GM18873 (cell line): ENCODE data around the gene IDH3A.
"Not testable (repeated sequence)": the region's sequence is repeated elsewhere in the genome, so short reads cannot be mapped to it uniquely, and the experiment has no call there.

Experiments
- ATAC-seq: cut with Tn5 transposase; IDR thresholded peaks from one replicate; pipeline ENCODE4 v1.9.1; 2021; ENCODE audit warnings: mild to moderate bottlenecking, moderate library complexity, moderate number of reproducible peaks; ENCODE audit not compliant: unreplicated experiment, low FRiP score

IDH3A gene

DNA sequence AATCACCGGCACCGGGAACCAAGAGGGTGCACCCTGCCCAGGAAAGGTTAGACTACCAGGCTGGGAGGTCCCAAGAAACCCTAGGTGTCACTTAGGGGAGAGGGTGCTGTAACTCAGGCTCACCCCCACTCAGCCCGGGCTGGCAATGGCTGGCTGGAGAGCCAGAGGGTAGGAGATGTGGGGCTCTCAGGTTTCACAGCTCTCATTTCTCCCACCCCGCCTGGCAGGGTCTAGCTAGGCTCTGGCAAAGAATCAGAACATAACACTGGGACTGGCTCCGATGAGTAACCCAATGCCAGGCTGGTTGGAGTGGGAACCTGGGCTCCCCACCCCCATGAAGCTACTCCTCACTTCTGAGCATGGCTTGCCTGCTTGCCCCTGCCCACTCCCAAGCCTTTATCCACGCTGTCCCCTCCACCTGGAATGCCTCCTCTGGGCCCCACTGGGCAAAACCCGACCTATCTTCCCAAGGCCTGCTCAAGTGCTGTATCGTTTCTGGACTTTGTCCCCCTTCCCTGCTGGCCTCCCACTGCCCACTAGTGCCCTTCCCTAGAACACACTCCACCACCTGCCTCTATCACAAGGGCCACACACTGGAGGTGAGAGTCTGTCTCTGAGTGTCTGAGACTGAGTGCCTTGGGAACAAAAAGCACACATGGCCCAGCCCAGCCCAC is 19.9 kb upstream of the IDH3A start:
- no peak for ATAC-seq

- no peak for ATAC-seq
Measured at GRCh38 chr15:78129751-78130287, 19.3 kb upstream of the IDH3A start.

DNA sequence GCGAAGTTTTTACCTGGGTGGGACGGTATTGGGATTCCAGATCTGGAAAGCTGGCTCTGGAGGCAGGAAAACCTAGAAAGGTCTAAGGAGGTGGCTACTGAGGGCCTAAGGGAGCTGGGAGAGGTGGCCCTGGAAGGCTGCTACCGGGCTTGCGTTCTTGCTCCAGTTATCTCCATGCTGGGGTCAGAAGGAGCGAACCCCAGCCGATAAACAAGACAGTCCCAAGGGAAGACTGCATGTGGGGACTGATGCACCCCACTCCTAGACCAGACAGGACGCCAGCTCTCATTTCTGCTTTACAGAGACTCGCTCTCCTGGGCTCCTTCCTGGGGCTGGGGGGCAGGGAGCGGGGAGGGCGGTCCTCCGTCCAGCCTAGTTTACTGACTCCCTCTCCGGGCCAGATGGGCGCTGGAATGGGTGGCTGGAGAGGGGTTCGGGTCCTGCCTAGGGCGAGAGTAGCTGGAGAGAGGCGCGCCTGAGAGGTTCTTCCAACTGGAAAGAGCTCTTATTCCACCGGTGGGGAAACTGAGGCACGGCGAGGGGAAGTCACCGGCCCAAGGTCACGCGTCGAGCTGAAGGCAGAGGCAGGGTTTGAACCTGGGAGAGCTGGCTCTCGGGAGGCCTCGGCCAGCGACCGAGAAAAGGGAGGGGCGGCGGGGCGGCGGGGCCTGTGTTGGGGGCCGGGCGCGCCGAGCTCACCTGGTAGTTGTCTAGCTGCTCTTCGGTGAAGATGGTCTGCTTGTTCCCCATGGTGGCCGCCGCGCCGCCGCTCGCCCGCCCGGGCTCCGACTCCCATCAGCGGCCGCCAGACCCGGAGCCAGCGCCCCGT is 18.5 kb upstream of the IDH3A start:
- no peak for ATAC-seq

- no peak for ATAC-seq
Measured at GRCh38 chr15:78131295-78132061, 17.7 kb upstream of the IDH3A start, which contains the start of gene CIB2. Gene CIB2, minus strand, starts transcription at chr15:78131445. Its CDS starts 230 bp downstream, at chr15:78131215.

DNA sequence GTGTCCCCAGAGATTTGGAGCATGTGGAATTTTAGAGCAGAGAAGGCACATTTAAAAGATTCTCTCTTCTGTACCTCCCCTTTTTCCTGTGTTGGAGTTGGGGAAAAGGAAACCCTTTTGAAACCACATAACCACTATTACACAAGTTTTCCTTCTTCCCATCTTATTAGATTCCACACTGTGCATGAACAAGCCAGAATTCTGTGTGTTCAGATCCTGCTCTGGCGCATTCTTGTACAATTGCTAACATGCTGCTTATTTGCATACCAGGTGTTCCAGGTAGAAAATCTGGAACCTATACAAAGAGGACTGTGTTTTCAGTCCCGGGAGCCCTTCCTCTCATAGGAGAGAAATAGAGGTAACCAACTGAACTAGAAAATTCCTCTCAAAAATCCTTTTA is 15.4 kb upstream of the IDH3A start:
- no peak for ATAC-seq

DNA sequence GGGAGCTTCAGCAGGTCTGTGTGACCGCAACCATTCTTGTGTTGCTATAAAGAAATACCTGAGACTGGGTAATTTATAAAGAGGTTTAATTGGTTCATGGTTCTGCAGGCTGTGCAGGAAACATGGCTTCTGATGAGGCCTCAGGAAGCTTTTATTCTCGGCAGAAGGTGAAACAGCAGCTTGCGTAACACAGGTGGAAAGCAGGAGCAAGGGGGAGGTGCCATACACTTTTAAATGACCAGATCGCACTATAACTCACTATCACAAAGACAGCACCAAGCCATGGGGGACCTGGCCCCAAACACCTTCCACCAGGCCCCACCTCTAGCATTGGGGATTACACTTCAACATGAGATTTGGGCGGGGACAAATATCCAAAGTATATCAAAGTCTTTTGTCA is 9.6 kb upstream of the IDH3A start:
- ATAC-seq = no peak

- ATAC-seq = no peak
Measured at GRCh38 chr15:78140292-78140691, 8.9 kb upstream of the IDH3A start.

DNA sequence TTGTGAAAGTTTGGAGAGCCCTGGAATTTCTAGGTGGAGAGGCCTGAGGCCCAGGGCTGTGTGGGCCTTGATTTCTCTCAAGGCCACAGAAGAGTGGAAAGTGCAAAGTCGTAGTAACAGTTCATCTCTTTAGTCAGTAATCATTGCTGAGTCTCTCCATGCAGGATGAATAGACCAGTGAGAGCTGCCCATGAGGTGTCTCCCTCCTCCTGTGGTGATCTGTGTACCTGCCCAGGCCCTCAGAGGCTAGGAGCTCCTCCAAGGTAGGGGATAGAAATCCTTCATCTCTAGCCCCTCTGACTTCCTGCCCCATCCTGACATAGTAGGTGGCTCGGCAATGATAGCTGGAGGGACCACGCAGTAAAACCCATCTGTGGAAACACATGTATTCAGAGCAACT is 6.8 kb upstream of the IDH3A start:
- no peak for ATAC-seq

DNA sequence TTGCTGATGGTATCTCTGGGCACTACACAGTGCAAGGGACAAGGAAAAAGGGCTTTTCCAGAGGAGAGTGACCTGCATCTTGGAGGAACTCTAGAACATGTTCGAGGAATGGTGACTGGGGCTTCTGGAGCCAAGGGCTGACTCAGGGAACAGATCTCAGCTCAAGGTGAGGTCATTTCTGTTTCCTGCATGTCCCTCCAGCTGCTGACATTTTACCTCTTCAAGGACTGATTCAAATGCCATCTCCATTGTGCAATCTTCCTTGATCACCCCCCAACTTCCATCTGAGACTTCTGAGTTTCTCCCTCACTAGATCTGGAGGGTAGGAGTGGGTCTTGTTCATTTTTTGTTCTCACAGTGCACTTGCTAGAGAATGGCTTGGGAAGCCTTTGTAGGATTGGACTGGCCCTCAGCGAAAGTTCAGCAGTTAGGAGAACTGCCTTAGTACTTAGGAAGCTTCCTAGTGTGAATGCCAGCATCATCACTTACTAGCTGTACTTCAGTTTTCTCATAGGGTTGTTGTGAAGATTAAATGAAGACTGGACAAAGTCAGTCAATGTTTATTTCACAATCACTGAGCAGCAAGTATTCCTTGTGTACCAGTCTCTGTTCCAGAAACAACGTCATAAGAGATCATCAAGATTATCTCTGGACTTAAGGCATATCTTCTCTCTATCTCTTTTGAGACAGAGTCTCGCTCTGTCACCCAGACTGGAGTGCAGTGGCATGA is 2.6 kb upstream of the IDH3A start:
- no peak for ATAC-seq

DNA sequence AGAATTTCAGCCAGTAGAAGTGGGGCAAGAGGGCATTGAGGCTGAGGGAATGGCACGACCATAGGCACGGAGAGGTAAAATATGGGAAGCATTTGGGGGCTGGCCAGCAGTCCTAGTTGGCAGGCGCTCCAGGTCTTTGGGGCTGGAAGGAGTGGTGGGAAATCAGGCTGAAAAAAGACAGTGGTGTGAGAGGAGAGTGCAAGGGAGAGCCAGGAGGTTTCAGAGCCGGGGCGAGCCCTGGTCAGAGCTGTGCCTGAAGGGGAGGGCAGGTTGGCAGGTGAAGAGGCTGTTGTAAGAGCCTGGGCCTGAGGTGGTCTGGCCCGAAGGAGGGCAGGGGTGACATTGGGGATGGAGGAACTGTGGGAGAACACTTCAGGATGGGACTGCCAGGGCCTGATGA is 1.6 kb upstream of the IDH3A start:
- ATAC-seq = no peak

DNA sequence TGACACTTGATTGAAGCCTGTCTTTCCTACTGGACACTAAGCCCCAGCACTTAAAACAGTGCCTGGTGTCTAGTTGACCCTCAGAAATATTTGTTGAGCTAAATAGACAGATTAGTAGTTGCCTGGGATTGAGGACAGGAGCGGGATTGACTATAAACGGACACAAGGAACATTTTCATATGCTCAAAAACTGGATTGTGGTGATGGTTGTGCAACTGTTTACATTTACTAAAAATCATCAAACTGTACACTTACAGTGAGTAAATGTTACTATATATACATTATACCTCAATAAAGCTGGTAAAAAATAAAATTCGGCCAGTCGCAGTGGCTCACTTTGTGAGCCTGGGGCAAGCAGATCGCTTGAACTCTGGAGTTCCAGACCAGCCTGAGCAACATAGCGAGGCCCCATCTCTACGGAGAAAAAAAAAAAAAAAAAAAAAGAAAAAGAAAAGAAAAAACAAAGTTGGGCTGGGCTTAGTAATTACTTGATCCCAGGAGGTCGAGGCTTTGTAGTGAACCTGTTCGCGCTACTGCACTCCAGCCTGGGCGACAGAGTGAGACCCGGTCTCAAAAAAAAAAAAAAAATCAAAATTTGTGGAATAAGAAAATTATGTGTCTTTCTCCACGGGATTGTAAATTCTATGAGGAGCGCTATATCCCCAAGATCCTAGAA is 632 bp upstream of the IDH3A start:
- ATAC-seq = peak; percentile 14

- ATAC-seq = peak; percentile 15
Measured at GRCh38 chr15:78149805-78150751, 916 bp downstream of the IDH3A start.

DNA sequence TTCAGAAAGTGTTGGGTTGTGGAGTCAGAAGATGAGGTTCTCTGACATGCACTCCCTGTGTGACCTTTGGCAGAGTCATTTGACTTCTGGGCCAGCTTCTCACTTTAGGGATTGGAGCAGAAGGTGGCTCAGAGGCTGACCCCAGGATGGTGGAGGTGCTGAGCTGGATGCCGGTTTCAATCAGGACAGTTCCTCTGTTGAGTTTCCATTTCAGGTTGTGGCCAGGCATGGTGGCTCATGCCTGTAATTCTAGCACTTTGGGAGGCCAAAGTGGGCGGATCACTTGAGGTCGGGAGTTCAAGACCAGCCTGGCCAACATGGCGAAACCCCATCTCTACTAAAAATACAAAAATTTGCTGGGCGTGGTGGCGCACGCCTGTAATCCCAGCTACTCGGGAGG is 1.9 kb downstream of the IDH3A start:
- ATAC-seq = not testable (repeated sequence)

- ATAC-seq = no peak
Measured at GRCh38 chr15:78154955-78155354, 5.8 kb downstream of the IDH3A start.

DNA sequence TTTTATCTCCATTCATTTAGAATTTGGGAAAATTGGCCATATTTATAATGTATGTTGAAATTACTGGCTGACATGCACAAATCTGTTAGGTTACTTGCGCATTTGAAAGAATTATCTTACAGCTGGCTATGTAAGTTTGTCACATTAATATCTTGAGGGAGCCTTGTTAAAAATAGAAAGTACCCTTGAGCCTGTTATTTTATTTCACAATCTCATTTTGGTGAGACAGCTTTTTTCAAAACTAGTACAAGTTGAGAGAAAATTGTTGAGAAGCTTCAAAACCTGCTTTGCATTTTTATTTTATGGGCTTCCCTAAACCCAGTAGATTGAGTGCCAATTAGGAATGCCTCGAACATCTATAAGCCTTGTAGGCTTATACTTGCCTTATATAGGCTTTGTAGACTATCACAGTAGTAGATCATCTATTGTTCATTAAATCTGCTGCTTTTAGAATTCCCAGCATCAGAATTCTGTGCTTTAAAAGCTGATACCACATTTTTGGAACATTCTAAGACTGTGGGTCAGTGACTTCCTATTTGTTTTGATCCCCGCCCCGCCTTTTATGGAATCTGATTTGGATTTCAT is 6.3 kb downstream of the IDH3A start:
- ATAC-seq = no peak

- no peak for ATAC-seq
Measured at GRCh38 chr15:78156653-78157052, 7.5 kb downstream of the IDH3A start.

GRCh38 chr15:78157203-78157602 is 8.0 kb downstream of the IDH3A start:
- ATAC-seq = no peak

- no peak for ATAC-seq
Measured at GRCh38 chr15:78159395-78159794, 10.2 kb downstream of the IDH3A start.
